ENCODE measurements around the gene SUSD6.

DNA sequence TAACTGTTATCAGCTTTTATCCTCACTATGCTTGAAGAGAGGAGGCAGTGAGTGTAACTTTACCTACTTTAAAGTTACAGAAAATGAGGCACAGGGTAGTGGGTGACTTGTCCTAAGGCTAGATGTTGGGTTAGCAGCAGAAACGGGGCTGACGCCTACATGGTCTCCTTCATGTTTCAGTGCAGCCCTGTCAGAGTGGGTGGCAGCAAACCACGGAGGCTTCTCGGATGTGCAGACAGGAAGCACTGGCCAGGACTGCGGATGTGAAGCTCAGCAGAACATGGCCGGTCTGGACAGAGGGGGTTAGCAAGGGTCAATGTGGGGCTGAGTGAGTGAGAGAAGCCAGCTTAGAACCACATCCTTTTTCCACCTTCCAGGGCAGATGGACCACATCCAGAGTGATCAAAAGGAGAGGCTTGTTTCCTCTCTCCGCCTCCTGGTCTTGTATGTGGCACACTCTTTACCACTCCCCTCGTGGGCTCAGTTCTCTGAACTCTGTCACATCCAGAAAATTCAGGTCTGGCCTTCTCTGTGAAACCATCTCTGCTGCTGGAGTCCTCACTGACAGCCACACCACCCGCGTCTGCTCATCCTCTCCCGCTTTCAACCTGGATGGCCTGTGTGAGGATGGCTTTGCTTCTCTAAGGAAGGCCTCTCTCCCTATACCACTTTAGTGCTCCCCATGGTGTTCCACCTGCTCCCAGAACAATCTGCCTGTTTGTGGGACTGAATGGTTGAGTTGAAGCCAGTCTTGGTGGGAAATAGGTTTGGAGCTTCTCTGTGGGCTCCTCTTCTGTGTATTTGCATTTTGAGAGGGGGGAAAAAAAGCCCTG is 14.1 kb downstream of the SUSD6 start:
- TF ChIP-seq POLR2AphosphoS5 (IDR thresholded peaks at IDR 0.05) (no peak), CTCF (IDR thresholded peaks at IDR 0.05) (no peak)

Data from prostate gland (tissue), 2 donors.